ENCODE results near the gene WWP2.
"Not testable (repeated sequence)": the region's sequence is repeated elsewhere in the genome, so short reads cannot be mapped to it uniquely, and the experiment has no call there.

- not testable (repeated sequence) for TF ChIP-seq CTCF, EZH2phosphoT487 (IDR thresholded peaks at IDR 0.05; ENCODE audit: low read length)
Measured at GRCh38 chr16:69952572-69953355, 190.6 kb downstream of the WWP2 start.

All from MM.1S (cell line).